ENCODE measurements around the gene PPP1R26.
"Not testable (repeated sequence)": the region's sequence is repeated elsewhere in the genome, so short reads cannot be mapped to it uniquely, and the experiment has no call there.

The PPP1R26 gene

DNA sequence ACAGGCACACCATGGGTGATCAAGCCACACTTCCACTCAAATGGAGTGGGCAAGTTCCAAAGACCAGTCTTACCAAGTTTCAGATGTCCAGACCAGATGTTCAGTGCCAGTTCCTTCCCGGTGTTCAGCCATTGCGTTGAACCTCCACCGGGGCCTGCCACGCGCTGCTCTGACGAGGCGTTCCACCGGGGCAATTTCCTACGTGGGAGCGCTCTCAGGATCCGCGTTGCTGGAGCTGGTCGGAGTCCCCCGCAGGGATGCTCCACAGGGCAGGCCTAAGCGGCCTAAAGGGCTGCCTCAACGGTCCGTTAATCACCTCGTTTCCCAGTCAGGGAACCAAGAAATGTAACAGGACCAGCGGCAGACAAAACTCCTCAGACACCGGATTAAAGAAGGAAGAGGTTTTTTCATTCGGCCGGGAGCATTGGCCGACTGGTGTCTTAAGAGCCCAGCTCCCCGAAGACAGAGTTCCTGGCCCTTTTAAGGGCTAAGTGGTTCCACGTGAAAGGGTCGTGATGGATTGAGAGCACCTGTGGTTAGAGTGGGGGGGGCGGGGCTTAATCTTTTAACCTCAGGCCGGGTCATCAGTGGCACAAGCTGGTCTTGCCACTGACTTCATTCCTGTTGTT, 35.7 kb upstream of the PPP1R26 start:
- TF ChIP-seq, protein P1, sequence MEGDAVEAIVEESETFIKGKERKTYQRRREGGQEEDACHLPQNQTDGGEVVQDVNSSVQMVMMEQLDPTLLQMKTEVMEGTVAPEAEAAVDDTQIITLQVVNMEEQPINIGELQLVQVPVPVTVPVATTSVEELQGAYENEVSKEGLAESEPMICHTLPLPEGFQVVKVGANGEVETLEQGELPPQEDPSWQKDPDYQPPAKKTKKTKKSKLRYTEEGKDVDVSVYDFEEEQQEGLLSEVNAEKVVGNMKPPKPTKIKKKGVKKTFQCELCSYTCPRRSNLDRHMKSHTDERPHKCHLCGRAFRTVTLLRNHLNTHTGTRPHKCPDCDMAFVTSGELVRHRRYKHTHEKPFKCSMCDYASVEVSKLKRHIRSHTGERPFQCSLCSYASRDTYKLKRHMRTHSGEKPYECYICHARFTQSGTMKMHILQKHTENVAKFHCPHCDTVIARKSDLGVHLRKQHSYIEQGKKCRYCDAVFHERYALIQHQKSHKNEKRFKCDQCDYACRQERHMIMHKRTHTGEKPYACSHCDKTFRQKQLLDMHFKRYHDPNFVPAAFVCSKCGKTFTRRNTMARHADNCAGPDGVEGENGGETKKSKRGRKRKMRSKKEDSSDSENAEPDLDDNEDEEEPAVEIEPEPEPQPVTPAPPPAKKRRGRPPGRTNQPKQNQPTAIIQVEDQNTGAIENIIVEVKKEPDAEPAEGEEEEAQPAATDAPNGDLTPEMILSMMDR (conservative IDR thresholded peaks at IDR 0.05), result no peak
- no peak for TF ChIP-seq ZFX (IDR thresholded peaks at IDR 0.05)
- no peak overlapping the region for H3K27ac ChIP-seq

DNA sequence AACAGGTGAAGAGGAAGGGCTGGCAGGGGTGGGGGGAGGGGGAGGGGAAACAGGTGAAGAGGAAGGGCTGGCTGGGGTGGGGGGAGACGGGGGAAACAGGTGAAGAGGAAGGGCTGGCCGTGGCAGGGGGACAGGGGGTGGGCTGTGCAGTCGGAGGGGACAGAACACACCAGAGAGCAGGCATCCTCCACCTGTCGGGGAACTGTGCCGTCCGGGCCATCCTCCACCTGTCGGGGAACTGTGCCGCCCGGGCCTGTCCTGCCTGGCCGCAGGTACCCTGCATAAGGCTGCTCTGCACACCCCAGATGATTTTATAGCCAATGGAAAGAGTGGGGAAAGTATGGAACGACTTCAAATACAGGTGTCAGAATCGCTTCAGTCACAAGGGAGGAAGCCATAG, 32.5 kb upstream of the PPP1R26 start:
- no peak for TF ChIP-seq ZFX (IDR thresholded peaks at IDR 0.05)
- TF ChIP-seq, protein P1 (conservative IDR thresholded peaks at IDR 0.05), result no peak
- H3K27ac ChIP-seq, result no peak overlapping the region

DNA sequence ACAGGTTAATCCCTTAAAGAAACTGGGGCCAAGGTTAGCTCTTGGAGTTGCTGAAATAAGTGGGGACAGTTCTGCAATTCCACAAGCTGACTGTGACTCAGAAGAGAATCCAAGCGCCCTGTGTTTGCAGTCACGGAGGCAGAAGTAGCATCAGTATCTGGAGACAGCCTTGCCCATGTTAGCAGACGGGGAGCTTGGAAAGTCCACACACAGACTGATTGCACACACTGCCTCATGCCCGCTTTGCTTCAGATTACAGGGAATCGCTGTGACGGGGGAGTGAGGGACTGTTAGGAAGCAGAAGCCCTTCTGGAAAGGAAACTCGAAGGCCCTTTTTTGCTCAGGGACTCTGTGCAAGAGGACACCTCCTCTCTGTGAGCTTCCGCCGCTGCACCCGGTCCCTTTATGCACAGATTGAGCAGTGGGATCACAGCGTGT, 30.9 kb upstream of the PPP1R26 start:
- no peak overlapping the region for H3K27ac ChIP-seq
- TF ChIP-seq, protein P1 (conservative IDR thresholded peaks at IDR 0.05), result no peak
- TF ChIP-seq ZFX (IDR thresholded peaks at IDR 0.05), result no peak

DNA sequence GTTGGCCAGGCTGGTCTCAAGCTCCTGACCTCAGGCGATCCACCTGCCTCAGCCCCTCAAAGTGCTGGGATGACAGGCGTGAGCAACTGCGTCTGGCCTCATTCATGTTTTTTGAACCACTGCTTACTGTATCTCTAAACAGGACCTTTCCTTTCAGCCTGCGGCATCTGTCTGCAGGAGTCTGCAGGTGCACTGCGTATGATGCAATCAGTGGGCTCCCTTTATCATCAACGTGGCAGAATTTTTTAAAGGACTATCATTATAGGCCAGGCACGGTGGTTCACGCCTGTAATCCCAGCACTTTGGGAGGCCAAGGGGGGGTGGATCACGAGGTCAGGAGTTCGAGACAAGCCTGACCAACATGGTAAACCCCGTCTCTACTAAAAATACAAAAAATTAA, 30.1 kb upstream of the PPP1R26 start:
- H3K27ac ChIP-seq, result not testable (repeated sequence)

DNA sequence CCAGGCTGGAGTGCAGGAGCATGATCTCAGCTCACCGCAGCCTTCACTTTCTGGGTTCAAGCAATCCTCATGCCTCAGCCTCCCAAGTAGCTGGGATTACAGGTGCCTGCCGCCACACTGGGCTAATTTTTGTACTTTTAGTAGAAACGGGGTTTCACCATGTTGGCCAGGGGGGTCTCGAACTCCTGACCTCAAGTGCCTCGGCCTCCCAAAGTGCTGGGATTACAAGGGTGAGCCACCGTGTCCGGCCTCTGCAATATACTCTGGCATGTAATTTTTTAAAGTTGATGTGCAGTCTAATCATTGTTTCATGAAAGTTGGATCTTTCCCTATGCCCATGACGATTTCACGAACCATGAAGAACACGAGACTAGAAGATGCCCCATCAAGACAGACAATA, 28.6 kb upstream of the PPP1R26 start:
- no peak overlapping the region for H3K27ac ChIP-seq
- TF ChIP-seq, protein P1 (conservative IDR thresholded peaks at IDR 0.05), result no peak
- no peak for TF ChIP-seq ZFX (IDR thresholded peaks at IDR 0.05)

DNA sequence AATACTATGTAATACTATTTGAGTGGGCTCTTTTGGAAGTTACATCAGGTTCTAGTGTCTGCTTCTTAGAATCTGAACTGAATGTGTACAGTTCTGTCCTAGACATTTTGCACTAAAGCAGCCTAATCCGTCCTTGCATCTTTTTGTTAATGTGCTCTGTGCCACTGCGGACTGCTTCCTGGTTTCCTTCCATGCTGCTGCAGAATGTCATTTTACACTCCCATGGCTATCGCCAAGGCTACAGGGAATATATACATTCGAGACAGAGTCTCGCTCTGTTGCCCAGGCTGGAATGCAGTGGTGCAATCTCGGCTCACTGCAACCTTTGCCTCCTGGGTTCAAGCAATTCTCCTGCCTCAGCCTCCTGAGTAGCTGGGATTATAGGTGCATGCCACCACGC, 27.7 kb upstream of the PPP1R26 start:
- H3K27ac ChIP-seq, result not testable (repeated sequence)

DNA sequence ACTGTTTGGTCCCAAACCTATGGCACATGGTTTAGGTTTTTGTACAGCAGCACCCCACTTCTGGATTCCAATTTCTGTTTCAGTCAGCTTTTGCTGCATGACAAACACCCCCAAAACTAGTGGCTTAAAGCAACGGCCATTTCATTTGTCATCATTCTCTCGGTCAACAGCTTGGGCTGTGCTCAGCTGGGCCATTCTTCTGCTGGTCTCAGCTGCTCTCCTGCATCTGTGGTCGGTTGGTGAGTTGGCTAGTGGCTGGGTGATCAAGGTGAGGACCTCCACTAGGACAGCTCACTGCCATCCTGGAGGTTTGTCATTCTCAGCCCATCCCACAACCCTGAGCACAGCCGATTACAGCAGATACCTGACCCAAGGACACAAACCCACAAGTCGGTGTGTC, 24.8 kb upstream of the PPP1R26 start:
- no peak for TF ChIP-seq ZFX (IDR thresholded peaks at IDR 0.05)
- TF ChIP-seq, protein P1 (conservative IDR thresholded peaks at IDR 0.05), result no peak
- no peak overlapping the region for H3K27ac ChIP-seq

DNA sequence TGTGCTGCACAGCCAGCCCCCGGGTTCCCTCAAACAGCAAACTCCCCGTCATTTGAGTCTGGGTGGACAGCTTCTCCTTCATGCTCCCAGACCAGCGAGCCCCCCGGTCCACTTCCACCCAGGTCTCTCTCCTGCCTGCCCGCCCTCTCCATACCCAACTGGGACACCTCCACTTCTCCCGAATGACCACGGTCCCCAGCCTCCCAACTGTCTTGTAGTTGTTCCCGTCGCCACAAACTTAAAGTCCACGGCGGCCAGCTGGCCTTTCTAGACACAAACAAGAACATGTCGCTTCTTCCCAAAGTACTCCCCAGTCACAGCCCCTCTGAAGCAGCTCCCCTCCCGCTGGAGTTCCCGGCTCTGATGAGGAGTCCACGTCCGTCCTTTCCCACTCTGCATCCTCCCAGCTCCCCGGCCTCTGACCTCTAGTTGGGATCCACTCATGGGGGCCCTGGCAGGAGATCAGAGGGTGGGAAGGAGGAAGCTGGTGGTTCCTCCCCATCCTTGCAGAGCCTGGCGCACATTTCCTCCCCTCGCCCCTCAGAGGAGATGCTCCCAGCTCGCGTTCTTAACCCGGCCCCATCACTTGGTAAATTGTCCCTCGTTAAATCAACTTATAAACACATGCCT, 24.1 kb upstream of the PPP1R26 start:
- TF ChIP-seq, protein P1 (conservative IDR thresholded peaks at IDR 0.05), result no peak
- no peak for TF ChIP-seq ZFX (IDR thresholded peaks at IDR 0.05)
- H3K27ac ChIP-seq, result no peak overlapping the region

All from C4-2B (cell line).